Measurements from ENCODE around the gene CMIP.

Gene CMIP

GRCh38 chr16:81482329-81483063, 37.9 kb downstream of the CMIP start:
- no peak for FAIRE-seq

GRCh38 chr16:81483064-81483969, 38.7 kb downstream of the CMIP start:
- no peak for FAIRE-seq

GRCh38 chr16:81483970-81484595, 39.5 kb downstream of the CMIP start:
- no peak for FAIRE-seq

- no peak for FAIRE-seq
These were observed 40.5 kb downstream of the CMIP start for GRCh38 chr16:81484908-81485624.

- no peak for FAIRE-seq
These were observed 41.4 kb downstream of the CMIP start for GRCh38 chr16:81485824-81486539.

- FAIRE-seq = no peak
These were observed 42.0 kb downstream of the CMIP start for GRCh38 chr16:81486540-81487061.

GRCh38 chr16:81487301-81487720, 42.7 kb downstream of the CMIP start:
- FAIRE-seq = no peak

GRCh38 chr16:81488687-81489411, 44.2 kb downstream of the CMIP start:
- FAIRE-seq = no peak

- FAIRE-seq = no peak
These were observed 45.1 kb downstream of the CMIP start for GRCh38 chr16:81489547-81490267.

GRCh38 chr16:81491541-81492188, 47.1 kb downstream of the CMIP start:
- FAIRE-seq = no peak

- FAIRE-seq = no peak
These were observed 47.7 kb downstream of the CMIP start for GRCh38 chr16:81492311-81492761.

- no peak for FAIRE-seq
These were observed 48.6 kb downstream of the CMIP start for GRCh38 chr16:81492965-81493754.

GRCh38 chr16:81493755-81494433, 49.3 kb downstream of the CMIP start:
- FAIRE-seq = no peak

GRCh38 chr16:81494434-81494806, 49.8 kb downstream of the CMIP start:
- no peak for FAIRE-seq

- FAIRE-seq = no peak
These were observed 50.3 kb downstream of the CMIP start for GRCh38 chr16:81494888-81495287.

GRCh38 chr16:81495321-81496234, 51.0 kb downstream of the CMIP start:
- no peak for FAIRE-seq

- FAIRE-seq = no peak
These were observed 51.7 kb downstream of the CMIP start for GRCh38 chr16:81496321-81496720.
